Body of pancreas (tissue), 4 donors: ENCODE measurements around the gene TAF3. TPM values are rescaled to one million over a fixed set of nuclear protein-coding genes. Genes with fewer than 3 reads are reported as not detected.
"Not testable (repeated sequence)": the region's sequence is repeated elsewhere in the genome, so short reads cannot be mapped to it uniquely, and the experiment has no call there.

Experiments
- ATAC-seq: fragments of 150-250 bp; one replicate; pipeline ENCODE4 v1.9.1; 2016
- DNase-seq, 4 donors: peaks; one replicate each; pipeline ENCODE4 v3.0.0-alpha.2; 2019
- H3K27ac ChIP-seq, 4 donors: fragments of 200-600 bp; sonication (generic); 1 replicate in 3 of 4; 2 replicates in 1 of 4; pipeline versions ENCODE4 v1.5.1 to v1.6.1; 2016 to 2019; ENCODE audit warnings: mild to moderate bottlenecking in 1 of 4, mixed read lengths in 1 of 4, moderate library complexity in 1 of 4
- H3K27me3 ChIP-seq, 2 donors: fragments of 200-600 bp; sonication (generic); one replicate each; pipeline ENCODE4 v1.6.0; 2016; ENCODE audit warnings: mild to moderate bottlenecking in 1 of 2
- H3K36me3 ChIP-seq, 2 donors: fragments of 200-600 bp; sonication (generic); replicated peaks in 1 of 2; 2 replicates each; pipeline ENCODE4 v1.5.1; 2016; ENCODE audit warnings: low read depth in 2 of 2; ENCODE audit not compliant: insufficient read depth in 1 of 2
- H3K4me1 ChIP-seq: fragments of 200-600 bp; sonication (generic); one replicate; pipeline ENCODE4 v1.6.0; 2016
- H3K4me3 ChIP-seq, 2 donors: fragments of 200-600 bp; sonication (generic); 1 replicate in 1 of 2; 2 replicates in 1 of 2; pipeline ENCODE4 v1.5.1; 2016 to 2019
- H3K9me3 ChIP-seq, 3 donors: fragments of 200-600 bp; sonication (generic); 1 replicate in 2 of 3; 2 replicates in 1 of 3; pipeline ENCODE4 v1.5.1; 2016
- CTCF ChIP-seq, 7 experiments: fragments of 450-650 bp in 4 of 7; fragments of 200-600 bp in 3 of 7; sonication (generic) in 3 of 7; IDR thresholded peaks; one replicate each; pipeline ENCODE4 v1.5.1; 2016 to 2019; ENCODE audit warnings: antibody characterized with exemption in 7 of 7
- POLR2A ChIP-seq, 3 donors: fragments of 450-650 bp; IDR thresholded peaks; one replicate each; pipeline ENCODE4 v1.6.1; 2016; ENCODE audit warnings: antibody characterized with exemption in 3 of 3, mild to moderate bottlenecking in 2 of 3
- WGBS, 2 donors: methylation state at CpG; one replicate each; pipeline ENCODE4 v1.1.5; 2017; 5-methylcytosine and 5-hydroxymethylcytosine counted together
- intact Hi-C: fragments of 100-400 bp; cut with DNase I; formaldehyde crosslinking; loops from one replicate; pipeline ENCODE4 v1.15.1; 2023
- total RNA-seq, 2 donors: library from RNA; depleted of rRNA; stranded (reverse); fragments of >200 nt; gene quantifications; one replicate each; pipeline ENCODE4 v1.1.0, GENCODE V29; 2016

The TAF3 gene
- total RNA-seq, 2 donors from 2014 or later = 6.0 to 12.9 TPM

- Histone ChIP-seq H3K9me3 (no peaks in the 10 kb centered on the region), H3K4me3 (no peak overlapping the region), H3K27me3 (no peaks in the 10 kb centered on the region), H3K27ac (no peak overlapping the region), H3K36me3 (peaks cover 0 to 11% of the 10 kb centered on the region in 2 donors), H3K4me1 (no peaks in the 10 kb centered on the region)
- DNase-seq = no peak
- TF ChIP-seq POLR2A (IDR thresholded peaks at IDR 0.05) (no peak), CTCF (IDR thresholded peaks at IDR 0.05) (no peak)
- intact Hi-C loops = no loop called here
- 58 to 72% methylated on average over 7 of the region's 7 CpGs for WGBS, 2 donors
- no peak for ATAC-seq
Observed at GRCh38 chr10:7810443-7810842, 7.9 kb upstream of the TAF3 start.

GRCh38 chr10:7811000-7811399, 7.3 kb upstream of the TAF3 start:
- Histone ChIP-seq H3K27me3 (no peaks in the 10 kb centered on the region), H3K36me3 (peaks cover 0 to 10% of the 10 kb centered on the region in 2 donors), H3K4me3 (no peak overlapping the region), H3K27ac (no peak overlapping the region), H3K9me3 (no peaks in the 10 kb centered on the region), H3K4me1 (no peaks in the 10 kb centered on the region)
- DNase-seq (no peak), ATAC-seq (no peak)
- intact Hi-C loops = no loop called here
- WGBS, 2 donors = 63 to 65% methylated on average over 5 of the region's 5 CpGs
- TF ChIP-seq CTCF (IDR thresholded peaks at IDR 0.05) (no peak), POLR2A (IDR thresholded peaks at IDR 0.05) (no peak)

GRCh38 chr10:7811743-7812142, 6.6 kb upstream of the TAF3 start:
- H3K27ac ChIP-seq, DNase-seq, intact Hi-C loops, H3K9me3 ChIP-seq, H3K36me3 ChIP-seq, H3K4me1 ChIP-seq, ATAC-seq, H3K4me3 ChIP-seq, H3K27me3 ChIP-seq: not testable (repeated sequence)
- WGBS, 2 donors = 41 to 51% methylated on average over 7 of the region's 7 CpGs

- peaks cover 12% of the 10 kb centered on the region for H3K4me1 ChIP-seq
- H3K4me3 ChIP-seq = no peak overlapping the region
- DNase-seq (no peak), ATAC-seq (no peak)
- no peaks in the 10 kb centered on the region for H3K36me3 ChIP-seq
- no peak for TF ChIP-seq CTCF (IDR thresholded peaks at IDR 0.05)
- intact Hi-C loops = no loop called here
- 73 to 74% methylated on average over 3 of the region's 3 CpGs for WGBS, 2 donors
- no peak overlapping the region for H3K27ac ChIP-seq
- H3K9me3 ChIP-seq = no peaks in the 10 kb centered on the region
- H3K27me3 ChIP-seq = no peaks in the 10 kb centered on the region
Observed at GRCh38 chr10:7813481-7813880, 4.8 kb upstream of the TAF3 start.

GRCh38 chr10:7817576-7817975, 729 bp upstream of the TAF3 start:
- no peaks in the 10 kb centered on the region for H3K36me3 ChIP-seq
- peak overlapping the region in 2 of 4 donors; percentile 65 to 80 for H3K27ac ChIP-seq
- 9 to 10% methylated on average over 12 of the region's 12 CpGs for WGBS, 2 donors
- intact Hi-C loops = no loop called here
- H3K9me3 ChIP-seq = no peaks in the 10 kb centered on the region
- DNase-seq (no peak), ATAC-seq (no peak)
- H3K4me3 ChIP-seq = peak overlapping the region; percentile 95 to 97
- H3K27me3 ChIP-seq = no peaks in the 10 kb centered on the region
- TF ChIP-seq POLR2A (IDR thresholded peaks at IDR 0.05) (no peak), CTCF (IDR thresholded peaks at IDR 0.05) (no peak)
- H3K4me1 ChIP-seq = peaks cover 26% of the 10 kb centered on the region
